Renal cortical epithelial cell (primary cell): ENCODE measurements around the gene LY6G6C. TPM values are rescaled to one million over a fixed set of nuclear protein-coding genes. Genes with fewer than 3 reads are reported as not detected.

Experiments used
- DNase-seq: peaks from one replicate; pipeline ENCODE4 v3.0.0-alpha.2; 2011; ENCODE audit warnings: low read depth
- total RNA-seq: library from RNA; depleted of rRNA; stranded (reverse); fragments of >200 nt; gene quantifications from 2 replicates; pipeline ENCODE4 v1.2.3, GENCODE V29; 2014

Gene LY6G6C
- total RNA-seq, 1 donor from 2014 or later, result not detected

GRCh38 chr6:31741815-31742214, 20.3 kb upstream of the LY6G6C start:
- DNase-seq, result no peak

- DNase-seq, result peak; percentile 25
Measured at GRCh38 chr6:31740397-31741223, 19.1 kb upstream of the LY6G6C start.

GRCh38 chr6:31739639-31740396, 18.3 kb upstream of the LY6G6C start, which contains the start of gene MSH5:
Gene MSH5, plus strand, starts transcription at chr6:31740005. Its CDS starts 462 bp downstream, at chr6:31740467.
- peak; percentile 98 for DNase-seq

- DNase-seq, result peak; percentile 96
Measured at GRCh38 chr6:31737991-31738979, 16.7 kb upstream of the LY6G6C start.

GRCh38 chr6:31737315-31737990, 15.9 kb upstream of the LY6G6C start:
- DNase-seq, result peak; percentile 42

GRCh38 chr6:31736768-31737314, 15.3 kb upstream of the LY6G6C start:
- no peak for DNase-seq

- peak; percentile 69 for DNase-seq
Measured at GRCh38 chr6:31736021-31736767, 14.6 kb upstream of the LY6G6C start, which contains the start of gene CLIC1. Gene CLIC1, minus strand, starts transcription at chr6:31736530. Its CDS starts 230 bp downstream, at chr6:31736300.

- peak; percentile 62 for DNase-seq
Measured at GRCh38 chr6:31734821-31735406, 13.4 kb upstream of the LY6G6C start.

- DNase-seq, result no peak
Measured at GRCh38 chr6:31734247-31734820, 12.8 kb upstream of the LY6G6C start.

- DNase-seq, result no peak
Measured at GRCh38 chr6:31733734-31734133, 12.2 kb upstream of the LY6G6C start.

GRCh38 chr6:31732029-31732428, 10.5 kb upstream of the LY6G6C start:
- no peak for DNase-seq

GRCh38 chr6:31730631-31731086, 9.1 kb upstream of the LY6G6C start:
- DNase-seq, result no peak

- peak; percentile 40 for DNase-seq
Measured at GRCh38 chr6:31729979-31730630, 8.6 kb upstream of the LY6G6C start.

GRCh38 chr6:31729515-31729978, 8.0 kb upstream of the LY6G6C start:
- peak; percentile 78 for DNase-seq

GRCh38 chr6:31728767-31729514, 7.4 kb upstream of the LY6G6C start, which contains the start of gene DDAH2:
Gene DDAH2, minus strand, starts transcription at chr6:31729299. Its CDS starts 138 bp downstream, at chr6:31729161.
- DNase-seq, result no peak

GRCh38 chr6:31727717-31728671, 6.4 kb upstream of the LY6G6C start:
- no peak for DNase-seq
